GM19468 (cell line): ENCODE data around the gene AP4B1.

ENCODE experiments used
- ATAC-seq: cut with Tn5 transposase; IDR thresholded peaks from one replicate; pipeline ENCODE4 v1.9.1; 2021; ENCODE audit warnings: mild to moderate bottlenecking, moderate library complexity, moderate number of reproducible peaks; ENCODE audit not compliant: unreplicated experiment; ENCODE audit errors: extremely low read depth

AP4B1 gene

DNA sequence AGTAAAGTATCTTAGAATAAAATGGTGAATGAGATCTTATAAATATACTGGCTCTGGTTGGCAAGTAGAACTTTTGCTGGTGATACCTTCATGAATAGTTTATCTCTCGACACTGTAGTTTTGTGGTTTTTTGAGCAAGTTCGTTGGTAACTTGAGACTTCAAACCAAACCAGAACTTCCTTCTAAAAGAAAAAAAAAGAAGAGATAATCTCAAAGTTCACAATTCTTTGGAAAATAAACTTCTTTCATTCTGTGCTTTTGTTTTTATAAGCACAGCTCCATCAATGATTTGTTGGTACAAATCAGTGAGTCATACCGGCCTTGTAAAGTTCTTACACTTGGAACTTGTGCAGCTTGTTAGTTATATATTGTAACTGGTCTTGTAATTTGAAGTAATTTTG lies 26.9 kb upstream of the AP4B1 start:
- no peak for ATAC-seq

DNA sequence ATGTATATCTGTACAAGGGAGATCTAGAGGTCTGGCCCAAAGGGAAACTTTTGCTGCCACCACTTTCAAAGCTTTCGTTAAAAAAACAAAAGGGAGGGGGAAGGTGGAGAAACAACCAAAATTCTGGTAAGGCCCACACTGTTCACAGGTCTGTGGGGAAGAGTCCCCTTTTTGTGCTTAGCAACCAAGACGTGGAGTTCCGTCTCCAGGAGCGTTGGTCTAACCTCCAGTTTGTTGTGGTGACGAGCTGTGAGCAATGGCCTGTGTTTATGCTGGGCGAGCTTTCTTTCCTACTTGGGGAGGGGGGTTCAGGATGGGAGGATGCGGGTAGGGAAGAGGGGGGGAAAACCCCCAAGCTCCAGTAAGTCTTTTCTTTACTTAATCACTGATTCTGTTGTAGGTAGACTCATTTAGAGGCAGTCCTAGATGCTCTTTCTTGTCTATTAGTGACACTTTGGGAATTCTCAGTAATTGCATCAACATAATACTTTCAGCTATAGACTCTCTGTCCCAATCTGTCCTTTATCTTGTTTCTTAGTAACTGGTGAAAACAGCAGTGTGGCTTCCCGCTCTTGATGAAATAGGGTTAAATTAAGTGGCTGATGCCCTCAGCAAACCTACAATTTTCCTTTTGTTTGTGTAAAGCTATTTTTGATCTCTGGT lies 26.0 kb upstream of the AP4B1 start:
- no peak for ATAC-seq

GRCh38 chr1:113929750-113930498 lies 25.3 kb upstream of the AP4B1 start:
- ATAC-seq, result no peak

DNA sequence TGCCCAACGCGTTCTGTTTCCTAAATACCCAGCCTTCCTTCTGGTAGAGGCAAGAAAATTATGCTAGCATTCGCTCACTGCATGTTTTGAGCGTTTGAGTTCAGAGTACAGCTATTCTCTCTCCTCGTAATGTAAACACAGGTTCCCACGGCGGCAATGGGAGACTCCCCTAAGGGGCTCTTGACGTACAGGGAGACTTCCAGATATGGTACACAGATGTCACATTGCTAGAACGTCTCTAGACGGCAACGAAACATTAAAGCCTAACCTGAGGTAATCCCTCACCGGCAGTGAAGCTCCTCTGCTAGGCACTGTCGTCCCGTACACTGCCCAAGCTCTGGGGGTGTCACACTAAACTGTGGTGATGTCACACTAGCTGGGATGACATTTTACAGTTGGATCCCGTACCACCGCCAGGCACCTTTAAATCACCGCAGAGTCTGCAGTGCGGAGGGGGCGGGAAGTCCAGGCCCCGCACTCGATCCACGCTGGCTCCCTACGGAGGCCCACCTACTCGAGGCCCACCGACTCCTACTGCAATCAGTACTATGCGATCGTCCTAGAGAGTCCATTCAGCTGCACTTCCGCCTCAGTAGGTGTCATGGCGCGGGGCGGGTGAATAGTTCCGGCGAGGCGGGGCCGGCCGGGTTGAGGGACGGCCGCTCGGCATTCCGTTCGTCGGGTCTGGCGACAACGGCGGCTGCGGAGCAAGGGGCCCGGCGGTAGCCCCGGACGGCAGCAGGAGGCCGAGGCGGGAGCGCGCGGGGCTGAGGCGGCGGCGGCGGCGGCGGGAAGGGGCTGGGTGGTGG lies 24.5 kb upstream of the AP4B1 start, which contains the start of gene HIPK1:
Gene HIPK1, plus strand, starts transcription at position 384 of the 809 bp plus-strand sequence.
- ATAC-seq, result peak; percentile 41

DNA sequence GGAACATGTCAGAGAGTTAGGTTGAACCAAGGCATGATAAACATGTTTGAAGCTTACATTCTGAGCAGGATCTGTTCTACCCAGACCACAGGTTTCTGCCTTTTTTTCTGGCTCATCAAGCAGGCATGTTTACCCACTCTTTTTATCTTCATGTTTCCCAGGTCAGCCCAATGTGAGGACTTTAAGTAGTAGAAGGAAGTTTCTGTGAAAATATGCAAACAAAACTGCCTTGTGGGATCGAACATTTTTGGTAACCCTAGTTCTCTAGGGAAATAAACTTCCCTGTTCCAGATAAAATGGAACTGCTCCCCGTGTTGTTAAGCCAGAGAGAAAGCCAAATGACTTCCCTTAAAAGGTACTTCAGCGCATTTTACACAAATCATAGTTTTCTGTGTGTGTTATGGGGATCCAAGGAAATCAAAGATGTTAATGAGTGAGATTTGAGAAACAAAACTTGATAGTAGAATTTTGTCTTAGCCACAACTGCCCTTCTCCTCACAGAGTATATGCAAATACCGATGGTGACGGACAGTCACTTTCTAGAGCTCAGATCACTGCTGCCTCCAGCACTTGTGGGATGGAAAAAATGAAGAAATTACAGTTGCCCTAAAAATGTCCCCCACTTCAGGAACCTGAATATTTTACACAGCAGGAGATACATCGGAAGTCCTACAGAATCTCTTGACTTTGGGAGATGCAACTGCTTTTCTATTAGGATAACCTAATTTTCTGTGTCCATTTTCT lies 23.8 kb upstream of the AP4B1 start:
- ATAC-seq, result no peak

GRCh38 chr1:113924473-113924872 lies 19.9 kb upstream of the AP4B1 start:
- no peak for ATAC-seq

DNA sequence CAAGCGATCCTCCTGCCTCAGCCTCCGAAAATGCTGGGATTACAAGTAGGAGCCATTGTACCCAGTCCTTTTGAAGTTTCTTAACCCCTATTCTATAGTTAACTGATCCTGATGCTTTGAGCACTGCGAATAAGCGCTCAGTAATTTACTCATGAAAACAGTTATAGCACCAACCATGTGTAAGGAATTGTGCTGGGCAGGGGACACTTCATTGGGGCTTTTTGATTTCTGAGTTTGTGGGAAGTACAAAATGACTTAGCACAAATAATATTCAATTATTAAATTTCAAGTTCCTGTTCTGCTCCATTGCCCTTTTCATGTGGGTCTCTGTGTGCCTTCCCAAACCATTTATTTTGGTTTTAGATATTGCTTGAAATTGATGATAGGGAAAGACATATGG lies 18.4 kb upstream of the AP4B1 start:
- ATAC-seq, result no peak

DNA sequence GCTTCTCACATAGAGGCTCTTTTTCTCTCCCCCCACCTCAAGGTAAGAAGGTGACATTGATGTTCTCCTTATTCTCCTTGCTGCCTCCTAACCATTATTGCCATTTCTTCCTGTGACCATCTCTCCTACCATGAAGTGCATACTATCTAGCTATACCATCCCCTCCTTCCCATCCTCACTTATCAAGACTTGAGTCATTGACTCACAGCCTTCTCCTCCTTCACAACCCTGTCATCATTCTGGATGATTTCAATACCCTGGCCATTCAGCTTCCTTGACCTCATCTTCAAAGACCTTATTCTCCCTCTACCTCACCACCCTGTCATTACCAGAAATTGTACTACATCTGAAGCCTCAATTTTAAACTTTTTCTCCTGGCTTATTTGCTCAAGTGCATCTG lies 13.6 kb upstream of the AP4B1 start:
- ATAC-seq, result no peak

GRCh38 chr1:113917400-113918082 lies 12.9 kb upstream of the AP4B1 start:
- no peak for ATAC-seq

DNA sequence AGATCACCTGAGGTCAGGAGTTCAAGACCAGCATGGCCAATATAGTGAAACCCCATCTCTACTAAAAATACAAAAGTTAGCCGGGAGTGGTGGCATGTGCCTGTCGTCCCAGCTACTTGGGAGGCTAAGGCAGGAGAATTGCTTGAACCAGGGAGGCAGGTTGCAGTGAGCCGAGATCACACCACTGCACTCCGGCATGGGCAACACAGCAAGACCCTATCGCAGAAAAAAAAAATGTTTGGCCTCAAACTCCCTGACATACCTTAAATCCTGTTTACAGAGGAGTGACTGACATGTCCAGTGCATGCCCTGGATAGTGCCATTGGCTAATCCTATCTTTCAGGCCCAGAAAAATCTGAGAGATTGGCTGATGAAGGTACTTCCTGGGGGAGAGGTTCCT lies 12.4 kb upstream of the AP4B1 start:
- no peak for ATAC-seq

GRCh38 chr1:113913887-113914664 lies 9.5 kb upstream of the AP4B1 start:
- ATAC-seq, result no peak

DNA sequence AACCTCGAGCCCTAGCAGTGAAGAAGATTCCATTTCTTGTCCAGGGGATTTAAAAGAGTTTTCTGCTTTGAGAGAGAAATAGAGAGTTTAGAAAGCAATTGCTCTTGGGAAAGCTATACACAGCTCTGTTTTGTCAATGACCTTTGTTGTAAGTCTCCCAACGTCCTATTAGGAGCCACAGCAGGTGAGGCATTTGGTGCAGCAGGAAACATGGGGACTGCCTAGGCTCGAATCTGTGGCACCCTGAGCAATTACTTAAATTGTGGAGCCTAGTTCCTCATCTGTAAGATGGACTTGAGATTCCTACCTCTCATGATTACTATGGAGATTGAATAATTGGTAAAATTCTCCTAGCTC lies 8.7 kb upstream of the AP4B1 start:
- ATAC-seq, result no peak

- no peak for ATAC-seq
Measured at GRCh38 chr1:113912594-113913311, 8.2 kb upstream of the AP4B1 start.

DNA sequence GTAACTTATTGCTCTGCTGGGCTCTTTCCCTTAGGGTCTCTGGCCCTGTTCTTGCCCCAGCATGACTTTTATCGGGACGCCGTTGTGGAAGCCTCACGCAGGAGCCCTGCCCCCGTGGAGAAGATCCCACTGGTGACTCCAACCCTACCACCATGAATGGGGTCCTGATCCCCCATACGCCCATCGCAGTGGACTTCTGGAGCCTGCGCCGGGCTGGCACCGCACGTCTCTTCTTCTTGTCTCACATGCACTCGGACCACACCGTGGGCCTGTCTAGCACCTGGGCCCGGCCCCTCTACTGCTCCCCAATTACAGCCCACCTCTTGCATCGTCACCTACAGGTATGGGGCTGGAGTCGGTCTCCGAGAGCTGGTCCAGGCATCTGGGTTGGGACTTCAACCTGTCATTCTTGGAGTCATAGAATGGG lies 849 bp upstream of the AP4B1 start:
- ATAC-seq, result no peak

- peak; percentile 16 for ATAC-seq
Measured at GRCh38 chr1:113904293-113904673, 316 bp downstream of the AP4B1 start.

- no peak for ATAC-seq
Measured at GRCh38 chr1:113903501-113904292, 902 bp downstream of the AP4B1 start.

DNA sequence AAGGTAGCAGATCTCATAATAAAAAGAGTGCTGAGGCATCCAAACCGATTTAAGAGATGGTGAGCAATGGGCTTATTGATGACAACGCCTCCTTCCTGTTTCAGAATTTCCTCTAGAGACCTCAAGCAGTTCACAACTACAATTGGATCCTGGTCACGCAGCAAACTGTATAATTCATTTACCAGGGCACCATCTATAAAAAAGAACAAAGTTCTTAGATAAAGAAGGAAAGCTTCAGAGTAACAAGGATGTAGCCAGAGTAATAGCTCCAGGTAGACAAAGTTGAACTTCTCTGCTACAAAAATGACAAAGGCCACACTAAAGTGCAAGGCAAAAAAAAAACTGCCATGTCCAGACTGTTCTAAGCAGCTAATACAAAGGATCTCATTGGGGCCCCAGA lies 3.4 kb downstream of the AP4B1 start:
- ATAC-seq, result no peak

DNA sequence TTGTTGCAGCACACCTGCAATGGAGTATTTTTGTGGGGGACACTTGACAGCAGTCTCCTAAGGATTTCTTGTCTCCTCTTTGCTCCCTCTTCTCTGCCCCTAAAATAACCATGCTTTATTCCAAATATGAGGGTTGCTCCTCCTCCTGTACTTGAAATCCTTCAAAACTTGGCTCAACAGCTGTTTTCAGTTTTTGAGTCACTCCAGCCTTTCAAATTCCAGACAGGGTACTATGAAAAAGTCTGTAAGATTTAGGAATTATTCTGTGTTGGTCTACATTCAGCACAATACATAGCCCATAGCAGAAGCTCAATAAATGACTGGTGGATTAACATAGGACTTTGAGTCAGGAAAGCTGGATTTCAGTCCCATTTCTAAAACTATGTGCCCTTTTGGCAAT lies 5.5 kb downstream of the AP4B1 start:
- ATAC-seq, result no peak
